GM18873 (cell line): Measurements from ENCODE around the gene TNFRSF25.

ENCODE experiments used
- ATAC-seq: cut with Tn5 transposase; IDR thresholded peaks from one replicate; pipeline ENCODE4 v1.9.1; 2021; ENCODE audit warnings: mild to moderate bottlenecking, moderate library complexity, moderate number of reproducible peaks; ENCODE audit not compliant: unreplicated experiment, low FRiP score

The TNFRSF25 gene

DNA sequence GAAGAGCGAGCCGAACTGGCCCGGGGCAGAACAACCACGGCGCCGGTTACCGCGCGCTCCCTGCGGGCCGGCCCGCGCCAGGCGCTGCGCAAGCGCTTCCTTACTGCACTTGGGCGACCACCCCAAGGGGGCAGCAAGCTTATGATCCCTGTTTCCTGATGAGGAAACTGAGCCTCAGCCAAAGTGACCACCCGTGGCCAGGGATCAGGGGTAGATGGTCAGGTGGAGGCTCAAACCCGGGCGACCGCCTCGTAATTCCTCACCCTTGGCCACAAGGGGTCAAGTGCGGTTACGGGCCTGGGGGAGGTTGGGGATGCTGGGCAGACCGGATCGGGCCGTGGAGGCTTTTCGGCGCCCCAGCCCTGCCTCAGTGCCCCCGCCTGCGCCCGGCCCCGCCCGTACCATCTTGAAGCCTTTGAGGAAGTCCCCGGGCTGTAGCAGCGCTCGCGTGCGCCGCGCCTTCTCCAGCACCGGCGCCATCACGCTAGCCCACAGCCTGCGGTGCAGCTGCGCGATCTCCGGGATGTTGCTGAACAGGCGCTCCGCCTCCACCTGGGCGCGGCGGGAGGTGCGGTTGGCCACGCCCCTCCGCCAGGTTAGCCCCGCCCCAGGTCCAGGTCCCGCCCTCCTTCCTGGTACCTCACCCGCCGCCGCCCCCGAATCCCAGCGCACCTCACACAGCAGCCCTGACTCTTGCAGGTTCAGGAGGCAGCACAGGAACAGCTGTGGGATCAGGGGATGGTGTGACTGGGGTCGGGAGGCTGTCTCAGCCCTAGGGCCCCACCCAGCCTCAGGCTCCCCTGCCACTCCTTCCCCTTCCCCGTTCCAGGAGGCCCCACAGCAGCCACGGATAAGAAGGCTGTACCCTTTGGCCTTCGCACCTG is 5.4 kb upstream of the TNFRSF25 start:
- ATAC-seq, result no peak

DNA sequence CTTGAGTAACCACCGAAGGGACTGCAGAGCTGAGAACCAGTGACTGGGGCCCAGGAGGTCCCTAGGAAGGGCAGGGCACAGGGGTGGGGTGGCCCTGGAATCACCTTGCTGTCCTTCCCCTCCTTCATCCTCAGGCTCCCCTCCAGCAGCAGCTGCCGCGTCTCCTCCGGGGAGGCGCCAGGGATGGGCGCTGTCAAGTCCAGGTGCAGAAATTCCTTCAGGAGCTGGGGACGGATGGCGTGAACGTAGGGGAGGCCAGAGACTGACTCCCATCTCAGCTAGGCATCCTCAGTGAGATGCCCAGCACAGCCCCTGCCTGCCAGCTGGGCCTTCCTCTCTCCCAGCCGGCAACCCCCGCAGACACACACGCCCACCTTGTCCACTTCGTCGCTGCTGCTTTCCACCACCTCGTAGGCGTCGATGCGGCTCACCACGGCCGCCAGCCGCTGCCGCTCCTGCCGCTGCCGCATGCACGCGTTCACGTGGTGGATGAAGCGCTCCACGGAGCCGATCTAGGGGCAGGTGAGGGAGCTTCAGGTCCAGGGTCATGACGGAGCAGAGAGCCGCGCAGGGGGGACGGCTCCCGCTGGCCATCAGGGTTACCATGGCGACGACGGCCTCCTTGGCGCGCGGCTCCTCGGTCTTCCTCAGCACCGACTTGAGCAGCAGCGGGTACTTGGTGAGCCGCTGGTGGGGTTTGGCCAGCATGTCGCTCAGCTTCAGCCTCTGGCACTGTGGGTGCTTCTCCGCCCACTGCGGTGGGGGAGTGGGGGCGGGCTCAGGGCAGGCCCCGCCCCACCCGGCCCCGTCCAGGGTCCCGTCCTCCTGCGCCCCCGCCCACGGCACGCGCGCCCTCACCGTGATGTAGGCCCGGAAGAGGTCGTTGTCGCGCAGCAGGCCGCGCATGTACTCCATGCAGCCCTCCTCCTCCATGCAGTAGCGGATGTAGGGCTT is 4.4 kb upstream of the TNFRSF25 start:
- no peak for ATAC-seq

GRCh38 chr1:6468729-6469461 is 2.9 kb upstream of the TNFRSF25 start:
- no peak for ATAC-seq

DNA sequence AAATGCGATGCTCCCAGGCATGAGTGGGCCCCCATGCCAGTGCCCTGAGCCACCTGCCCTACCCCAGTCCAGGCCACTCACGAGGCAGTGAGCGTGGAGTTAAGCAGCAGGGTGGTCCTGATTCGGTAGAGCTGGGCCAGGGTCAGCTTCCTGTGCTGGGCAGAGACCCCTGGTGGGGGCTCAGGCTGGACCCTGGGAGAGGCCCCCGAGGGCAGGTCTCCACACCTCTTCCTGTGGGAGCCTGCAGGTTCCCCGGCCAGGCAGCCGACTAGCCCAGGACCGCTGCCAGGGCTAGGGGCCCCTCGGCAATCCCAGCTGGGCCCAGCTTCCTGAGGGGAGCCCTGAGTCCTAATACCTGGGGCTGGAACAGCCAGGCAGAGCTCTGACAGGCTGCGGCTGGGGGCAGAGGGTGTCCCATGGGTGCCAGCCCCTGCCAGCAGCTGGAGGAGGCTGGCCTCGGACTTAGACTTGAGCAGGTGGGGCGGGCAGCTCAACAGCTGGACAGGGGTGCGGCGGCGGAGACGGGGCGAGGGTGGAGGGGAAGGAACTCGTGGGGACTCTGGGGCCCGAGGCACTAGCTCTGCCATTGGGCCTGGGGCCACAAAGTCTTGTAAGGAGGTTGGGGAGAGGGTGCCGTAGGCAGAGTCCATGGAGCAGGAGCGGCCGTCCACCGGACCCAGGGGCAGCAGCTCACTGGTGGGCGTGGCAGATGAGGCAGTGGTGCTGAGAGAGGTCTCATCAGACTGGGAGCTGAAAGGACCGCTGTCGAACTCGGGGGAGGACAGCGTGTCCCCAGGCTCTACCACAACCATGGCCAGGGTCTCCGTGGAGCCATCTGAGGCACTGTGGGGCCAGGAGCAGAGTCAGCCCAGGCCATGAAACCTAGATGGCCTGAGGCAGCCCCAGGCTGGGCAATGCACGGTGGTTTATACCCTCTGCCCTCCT is 2.0 kb upstream of the TNFRSF25 start:
- no peak for ATAC-seq

DNA sequence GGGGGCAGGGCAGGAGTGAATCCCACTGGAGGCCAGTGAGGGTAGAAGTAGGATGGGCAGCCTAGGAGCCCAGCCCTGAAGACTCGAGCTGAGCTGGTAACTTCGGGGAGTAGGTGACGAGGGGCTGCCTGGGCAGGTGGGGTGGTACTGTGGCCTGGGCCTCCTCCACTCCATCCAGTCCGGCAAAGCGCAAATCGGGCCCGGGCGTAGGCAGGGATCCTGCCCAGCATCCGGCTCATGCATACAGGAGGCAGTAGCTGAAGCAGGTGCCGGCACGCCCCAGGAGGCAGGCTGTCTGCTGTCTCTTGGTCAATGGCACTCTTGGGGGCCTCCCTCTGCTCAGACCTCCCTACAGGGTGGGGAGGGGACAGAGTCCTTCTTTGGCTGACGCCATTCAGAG is 1.3 kb upstream of the TNFRSF25 start:
- no peak for ATAC-seq

DNA sequence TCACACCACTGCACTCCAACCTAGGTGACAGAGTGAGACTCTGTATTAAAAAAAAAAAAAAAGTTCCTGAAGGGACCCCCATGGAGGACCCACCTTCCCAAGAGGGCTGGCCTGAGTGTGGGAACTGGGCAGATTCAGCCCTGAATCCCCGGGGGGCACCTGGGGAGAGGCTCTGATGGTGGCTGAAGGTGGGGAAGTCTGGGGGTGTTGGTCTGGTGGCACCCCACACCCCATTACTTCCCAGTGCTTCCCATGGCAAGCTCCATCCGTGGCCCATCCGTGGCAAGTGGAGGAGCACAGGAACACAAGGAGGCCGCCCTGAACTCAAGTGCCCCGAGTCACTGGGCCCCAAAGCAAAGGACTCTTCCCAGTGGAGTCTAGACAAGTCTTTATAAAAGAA is 778 bp upstream of the TNFRSF25 start:
- ATAC-seq, result no peak

DNA sequence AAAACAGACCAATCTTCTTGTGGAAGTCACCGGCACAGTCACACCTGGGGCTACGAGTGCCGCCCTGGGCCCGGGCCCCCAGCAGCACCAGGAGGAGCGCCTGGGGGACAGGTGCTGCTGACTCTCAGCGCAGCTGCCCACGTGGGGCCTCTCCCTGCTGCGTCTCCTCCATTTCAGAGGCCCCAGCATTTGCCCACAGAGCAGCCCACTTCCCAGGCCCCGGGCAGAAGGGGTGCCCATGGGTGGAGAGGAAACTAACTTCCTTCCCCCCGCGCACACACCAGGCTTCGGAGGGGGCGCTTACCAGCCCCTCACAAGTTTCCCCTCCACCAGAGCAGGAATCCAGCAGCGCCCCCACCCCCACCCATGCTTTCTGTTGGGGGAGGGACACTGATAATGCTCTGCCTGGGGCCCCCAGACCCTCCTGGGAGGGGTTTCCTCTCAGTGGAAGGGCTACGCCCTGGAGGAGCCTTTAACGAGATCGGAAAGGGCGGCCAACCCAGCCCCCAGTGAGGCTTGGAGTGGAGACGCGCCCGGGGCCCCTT is 440 bp downstream of the TNFRSF25 start:
- no peak for ATAC-seq

- ATAC-seq, result no peak
These were observed 1.1 kb downstream of the TNFRSF25 start for GRCh38 chr1:6464915-6465314.

DNA sequence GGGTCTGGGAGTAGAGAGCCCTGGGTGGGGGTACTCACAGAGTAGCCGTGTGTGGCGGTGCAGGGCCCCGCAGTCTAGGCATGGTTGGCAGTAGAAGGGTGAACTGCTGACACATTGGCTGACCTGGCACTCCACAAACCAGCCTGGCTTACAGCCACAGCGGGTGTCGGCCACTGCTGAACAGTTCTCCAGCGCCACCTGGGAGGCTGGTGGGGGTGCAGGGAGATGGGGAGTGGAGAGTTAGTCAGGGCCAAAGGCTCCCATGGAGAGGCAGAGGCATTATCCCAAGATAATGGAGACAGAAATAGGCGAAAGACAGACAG is 1.5 kb downstream of the TNFRSF25 start:
- no peak for ATAC-seq

GRCh38 chr1:6463120-6463412 is 2.9 kb downstream of the TNFRSF25 start:
- ATAC-seq, result no peak

DNA sequence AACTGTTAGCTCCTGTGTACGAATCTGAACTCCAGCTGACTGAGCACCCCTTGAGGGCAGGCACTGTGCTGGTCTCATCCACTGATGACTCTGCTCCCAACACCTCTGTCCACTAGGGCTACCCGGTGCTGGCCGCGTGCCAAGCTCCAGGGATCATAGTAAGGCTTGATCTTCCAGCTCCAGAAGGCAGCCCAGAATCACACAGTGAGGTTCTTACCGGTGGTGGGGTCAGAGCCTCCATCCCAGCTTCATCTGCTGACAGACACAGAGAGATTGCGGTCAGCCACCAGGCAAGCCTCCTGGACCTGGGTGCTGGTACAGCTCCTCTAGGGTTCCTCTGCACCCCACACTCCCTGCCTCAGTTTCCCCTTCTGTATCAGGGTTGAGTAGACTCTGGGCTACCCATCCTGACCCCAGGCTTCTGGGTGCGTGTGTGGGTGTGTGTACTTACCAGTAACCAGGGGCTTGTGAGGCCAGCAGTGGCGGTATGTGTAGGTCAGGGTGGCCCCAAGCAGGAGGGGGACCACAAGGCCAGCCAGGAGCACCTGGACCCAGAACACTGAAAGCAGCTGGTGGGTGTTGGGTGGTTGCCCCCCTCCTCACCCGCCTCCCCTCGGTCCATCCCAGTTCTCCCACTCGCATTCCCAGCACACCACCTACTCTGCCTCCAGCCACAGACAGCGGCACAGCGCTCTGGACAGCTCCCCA is 3.4 kb downstream of the TNFRSF25 start:
- no peak for ATAC-seq

GRCh38 chr1:6461538-6462411 is 4.2 kb downstream of the TNFRSF25 start:
- ATAC-seq, result no peak

- no peak for ATAC-seq
These were observed 4.9 kb downstream of the TNFRSF25 start for GRCh38 chr1:6461051-6461530.

GRCh38 chr1:6460301-6461050 is 5.5 kb downstream of the TNFRSF25 start:
- ATAC-seq, result no peak

DNA sequence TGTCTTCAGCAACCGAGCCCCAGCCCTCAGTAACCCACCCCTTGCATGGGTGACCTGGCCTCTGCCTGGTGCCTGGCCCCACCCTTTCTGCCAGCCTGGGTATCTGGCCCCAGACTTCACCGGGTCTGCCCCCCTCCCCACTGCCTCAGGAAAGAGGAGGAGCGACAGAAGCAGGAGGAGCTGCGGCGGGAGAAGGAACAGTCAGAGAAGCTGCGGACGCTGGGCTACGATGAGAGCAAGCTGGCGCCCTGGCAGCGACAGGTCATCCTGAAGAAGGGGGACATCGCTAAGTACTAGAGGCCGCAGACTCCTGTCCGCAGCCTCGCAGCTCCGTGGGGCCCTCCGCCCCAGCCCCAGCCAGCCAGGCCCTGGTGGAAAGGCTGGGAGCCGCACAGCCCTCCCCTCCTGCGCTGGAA is 6.1 kb downstream of the TNFRSF25 start:
- no peak for ATAC-seq

DNA sequence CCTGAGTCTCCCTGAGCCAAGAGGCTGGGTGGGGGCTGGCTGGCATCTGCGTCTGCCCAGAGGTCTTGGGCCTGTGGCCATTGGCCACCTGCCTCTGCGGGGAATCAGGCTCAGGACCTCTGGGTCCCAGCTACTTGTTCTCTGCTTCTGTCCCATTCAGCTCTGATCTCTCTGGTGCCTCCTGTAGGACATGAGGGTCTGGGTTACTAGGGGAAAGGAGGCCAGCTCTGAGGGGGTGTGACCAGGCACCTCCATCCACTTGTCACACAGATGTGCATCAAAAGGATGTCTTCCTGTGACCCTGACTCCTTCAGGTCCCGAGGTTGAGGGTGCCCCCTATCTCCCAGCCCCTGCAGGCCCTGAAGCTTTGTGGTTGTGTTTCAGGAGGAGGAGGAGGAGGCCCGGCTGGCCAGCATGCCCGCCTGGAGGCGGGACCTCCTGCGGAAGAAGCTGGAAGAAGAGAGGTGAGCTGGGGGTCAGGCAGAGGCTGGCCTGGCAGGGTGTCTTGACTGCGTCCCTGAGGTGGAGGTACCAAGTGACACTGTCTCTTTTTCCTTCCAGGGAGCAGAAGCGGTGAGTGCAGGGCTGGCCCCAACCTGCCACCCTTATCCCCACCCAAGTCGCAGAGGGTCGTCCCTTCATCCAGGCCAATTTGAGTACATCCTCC is 9.0 kb downstream of the TNFRSF25 start:
- no peak for ATAC-seq
